WTC11 (cell line): ENCODE data around the gene BNC2. TPM values are rescaled to one million over a fixed set of nuclear protein-coding genes. Genes with fewer than 3 reads are reported as not detected.
A peak's percentile ranks its signal among the peaks of the same experiment; 100 is the strongest.

ENCODE experiments used
- ATAC-seq: fragments of 200-7000 bp; cut with Tn5 transposase; 2 replicates; pipeline ENCODE4 v1.10.0; 2021; ENCODE audit warnings: mild to moderate bottlenecking, moderate library complexity
- CTCF ChIA-PET: fragments of 300-600 bp; sonication (Branson Sonifier 250); formaldehyde crosslinking; loops from one replicate; lab custom pipeline; 2021; ENCODE audit warnings: antibody characterized with exemption; lab: Charles Lee
- POLR2A ChIA-PET: fragments of 350-600 bp; sonication (Branson Sonifier 250); formaldehyde crosslinking; loops from one replicate; lab custom pipeline; 2021; ENCODE audit warnings: antibody characterized with exemption; lab: Charles Lee
- DNase-seq: peaks from one replicate; pipeline ENCODE4 v3.0.0; 2021; ENCODE audit warnings: low spot score
- H3K27ac Mint-ChIP-seq: 2 replicates; pipeline ENCODE4 v1.8.0; 2021; ENCODE audit warnings: mixed read lengths
- H3K27me3 Mint-ChIP-seq: 2 replicates; pipeline ENCODE4 v1.8.0; 2021; ENCODE audit warnings: low read depth, mild to moderate bottlenecking, moderate library complexity, mixed read lengths
- H3K36me3 Mint-ChIP-seq: 2 replicates; pipeline ENCODE4 v1.8.0; 2021; ENCODE audit warnings: mixed read lengths
- H3K4me1 Mint-ChIP-seq: 2 replicates; pipeline ENCODE4 v1.8.0; 2022; ENCODE audit warnings: mixed read lengths
- H3K4me3 Mint-ChIP-seq: 2 replicates; pipeline ENCODE4 v1.8.0; 2021; ENCODE audit warnings: mild to moderate bottlenecking, moderate library complexity, mixed read lengths
- H3K9me3 Mint-ChIP-seq: 2 replicates; pipeline ENCODE4 v1.8.0; 2021; ENCODE audit warnings: mixed read lengths
- ATF1 ChIP-seq: sonication (generic); formaldehyde crosslinking; IDR thresholded peaks from 2 replicates; pipeline ENCODE4 v1.8.1; 2023; ENCODE audit warnings: mild to moderate bottlenecking, moderate library complexity, missing genetic modification reagents
- ATF3 ChIP-seq: sonication (generic); formaldehyde crosslinking; conservative IDR thresholded peaks from 2 replicates; pipeline ENCODE4 v1.8.1; 2022; ENCODE audit warnings: mild to moderate bottlenecking, missing genetic modification reagents
- CREM ChIP-seq: sonication (generic); formaldehyde crosslinking; IDR thresholded peaks from 2 replicates; pipeline ENCODE4 v1.8.1; 2022; ENCODE audit warnings: mild to moderate bottlenecking, missing genetic modification reagents, moderate library complexity
- CTCF ChIP-seq: fragments of 200-600 bp; IDR thresholded peaks from 2 replicates; pipeline ENCODE4 v1.8.0; 2022; ENCODE audit warnings: antibody characterized with exemption
- E2F1 ChIP-seq: sonication (generic); formaldehyde crosslinking; IDR thresholded peaks from 2 replicates; pipeline ENCODE4 v1.8.0; 2022; ENCODE audit warnings: mild to moderate bottlenecking, missing genetic modification reagents
- ELF4 ChIP-seq: sonication (generic); formaldehyde crosslinking; IDR thresholded peaks from 2 replicates; pipeline ENCODE4 v1.8.1; 2022; ENCODE audit warnings: low read depth, mild to moderate bottlenecking, moderate library complexity, missing genetic modification reagents
- ESRRA ChIP-seq: sonication (generic); formaldehyde crosslinking; IDR thresholded peaks from 2 replicates; pipeline ENCODE4 v1.8.1; 2022; ENCODE audit warnings: mild to moderate bottlenecking, missing genetic modification reagents, borderline replicate concordance
- FOXJ3 ChIP-seq: sonication (generic); formaldehyde crosslinking; IDR thresholded peaks from 2 replicates; pipeline ENCODE4 v1.9.0; 2021; ENCODE audit warnings: missing genetic modification reagents, mild to moderate bottlenecking, borderline replicate concordance
- GABPB1 ChIP-seq: sonication (generic); formaldehyde crosslinking; IDR thresholded peaks from 2 replicates; pipeline ENCODE4 v1.8.1; 2023; ENCODE audit warnings: mild to moderate bottlenecking, missing genetic modification reagents
- HMGA2 ChIP-seq: fragments of 250-450 bp; sonication (Bioruptor Pico); IDR thresholded peaks from 2 replicates; pipeline ENCODE4 v1.4.0; 2021; ENCODE audit warnings: mild to moderate bottlenecking, moderate library complexity
- JUN ChIP-seq: sonication (generic); formaldehyde crosslinking; IDR thresholded peaks from 2 replicates; pipeline ENCODE4 v1.8.0; 2023; ENCODE audit warnings: mild to moderate bottlenecking, missing genetic modification reagents
- KAT7 ChIP-seq: sonication (generic); formaldehyde crosslinking; IDR thresholded peaks from 2 replicates; pipeline ENCODE4 v1.8.1; 2023; ENCODE audit warnings: missing genetic modification reagents, mild to moderate bottlenecking, borderline replicate concordance
- MXD4 ChIP-seq: fragments of 250-450 bp; sonication (Bioruptor Pico); IDR thresholded peaks from 2 replicates; pipeline ENCODE4 v1.8.0; 2021; ENCODE audit warnings: mild to moderate bottlenecking, moderate library complexity, borderline replicate concordance
- OVOL2 ChIP-seq: fragments of 250-450 bp; sonication (Bioruptor Pico); IDR thresholded peaks from 2 replicates; pipeline ENCODE4 v1.9.0; 2021; ENCODE audit warnings: mild to moderate bottlenecking, borderline replicate concordance
- PRRX2 ChIP-seq: fragments of 250-450 bp; sonication (Bioruptor Pico); IDR thresholded peaks from 2 replicates; pipeline ENCODE4 v1.8.0; 2021; ENCODE audit warnings: mild to moderate bottlenecking
- RELA ChIP-seq: sonication (generic); formaldehyde crosslinking; IDR thresholded peaks from 2 replicates; pipeline ENCODE4 v1.8.1; 2022; ENCODE audit warnings: missing genetic modification reagents, mild to moderate bottlenecking, borderline replicate concordance
- SMAD4 ChIP-seq: sonication (generic); formaldehyde crosslinking; IDR thresholded peaks from 2 replicates; pipeline ENCODE4 v1.8.0; 2022; ENCODE audit warnings: mild to moderate bottlenecking, missing genetic modification reagents
- SOX15 ChIP-seq: fragments of 250-450 bp; sonication (Bioruptor Pico); IDR thresholded peaks from 2 replicates; pipeline ENCODE4 v1.9.0; 2021; ENCODE audit warnings: mild to moderate bottlenecking
- USF2 ChIP-seq: sonication (generic); formaldehyde crosslinking; IDR thresholded peaks from 2 replicates; pipeline ENCODE4 v1.8.1; 2023; ENCODE audit warnings: mild to moderate bottlenecking, missing genetic modification reagents, moderate library complexity
- ZNF121 ChIP-seq: sonication (generic); formaldehyde crosslinking; IDR thresholded peaks from 2 replicates; pipeline ENCODE4 v1.8.0; 2023; ENCODE audit warnings: missing genetic modification reagents
- ZNF232 ChIP-seq: sonication (generic); formaldehyde crosslinking; IDR thresholded peaks from 2 replicates; pipeline ENCODE4 v1.8.0; 2022; ENCODE audit warnings: mild to moderate bottlenecking, missing genetic modification reagents
- ZNF263 ChIP-seq: sonication (generic); formaldehyde crosslinking; IDR thresholded peaks from 2 replicates; pipeline ENCODE4 v1.8.1; 2022; ENCODE audit warnings: low read depth, mild to moderate bottlenecking, moderate library complexity, missing genetic modification reagents
- ZNF281 ChIP-seq: sonication (generic); formaldehyde crosslinking; IDR thresholded peaks from 2 replicates; pipeline ENCODE4 v1.8.0; 2023; ENCODE audit warnings: mild to moderate bottlenecking, missing genetic modification reagents
- ZNF512 ChIP-seq: sonication (generic); formaldehyde crosslinking; IDR thresholded peaks from 2 replicates; pipeline ENCODE4 v1.8.1; 2022; ENCODE audit warnings: missing genetic modification reagents, borderline replicate concordance
- total RNA-seq: library from RNA; stranded (reverse); gene quantifications from 3 replicates; pipeline ENCODE4 v1.2.3, GENCODE V29; 2021

BNC2 gene
- total RNA-seq, 1 experiment from 2014 or later, result 33.3 TPM

- Mint-ChIP-seq H3K4me1 (peaks cover 92% of the 10 kb centered on the region), H3K27me3 (no peaks in the 10 kb centered on the region), H3K36me3 (no peaks in the 10 kb centered on the region), H3K4me3 (no peak overlapping the region), H3K9me3 (no peaks in the 10 kb centered on the region), H3K27ac (peak overlapping the region; percentile 66)
- no peak for ATAC-seq
- TF ChIP-seq MXD4 (CRISPR knock-in tag), result no peak
- ChIA-PET CTCF (no interaction called here), POLR2A (no interaction called here)
- DNase-seq, result no peak
Measured at GRCh38 chr9:16801871-16802466, 68.5 kb downstream of the BNC2 start.

- DNase-seq (no peak), ATAC-seq (peak; percentile 63)
- Mint-ChIP-seq H3K4me3 (no peak overlapping the region), H3K27ac (no peak overlapping the region), H3K27me3 (no peaks in the 10 kb centered on the region), H3K4me1 (peaks cover 77% of the 10 kb centered on the region), H3K36me3 (peaks cover 5% of the 10 kb centered on the region; the same call in 1 of the 2 replicates), H3K9me3 (0 out of 2 replicates have a peak, but pooled peaks cover 3% of the 10 kb centered on the region)
- TF ChIP-seq OVOL2 (CRISPR knock-in tag) (no peak), HMGA2 (CRISPR knock-in tag) (no peak), ZNF281 (no peak), ZNF512 (peak; percentile 89; the same call in 1 of the 2 replicates), SMAD4 (CRISPR knock-in tag) (no peak), ZNF121 (CRISPR knock-in tag) (no peak), CREM (CRISPR knock-in tag) (no peak), RELA (CRISPR knock-in tag) (no peak), ATF3 (CRISPR knock-in tag) (no peak)
- CTCF ChIA-PET, result no interaction called here
- POLR2A ChIA-PET, result no interaction called here
Measured at GRCh38 chr9:16796304-16796825, 74.1 kb downstream of the BNC2 start.

- DNase-seq (no peak), ATAC-seq (peak; percentile 47; the same call in 1 of the 2 replicates)
- no peak overlapping the region for H3K4me3 Mint-ChIP-seq
- peaks cover 10% of the 10 kb centered on the region for H3K36me3 Mint-ChIP-seq
- POLR2A ChIA-PET, result no interaction called here
- H3K9me3 Mint-ChIP-seq, result peaks cover 8% of the 10 kb centered on the region
- peaks cover 65% of the 10 kb centered on the region for H3K4me1 Mint-ChIP-seq
- CTCF ChIA-PET, result no interaction called here
- no peaks in the 10 kb centered on the region for H3K27me3 Mint-ChIP-seq
- peak overlapping the region; percentile 43 for H3K27ac Mint-ChIP-seq
- no peak for TF ChIP-seq ESRRA
- no peak for TF ChIP-seq FOXJ3 (CRISPR knock-in tag)
- no peak for TF ChIP-seq ATF1 (CRISPR knock-in tag)
- TF ChIP-seq E2F1 (CRISPR knock-in tag), result no peak
- TF ChIP-seq ELF4 (CRISPR knock-in tag), result no peak
- no peak for TF ChIP-seq CTCF
- TF ChIP-seq ZNF232 (CRISPR knock-in tag), result no peak
- no peak for TF ChIP-seq JUN
- TF ChIP-seq ZNF263 (CRISPR knock-in tag), result no peak
- TF ChIP-seq SOX15 (CRISPR knock-in tag), result no peak
- TF ChIP-seq USF2, result no peak
- TF ChIP-seq ZNF121 (CRISPR knock-in tag), result no peak
- TF ChIP-seq KAT7, result no peak
- no peak for TF ChIP-seq GABPB1
- TF ChIP-seq PRRX2 (CRISPR knock-in tag), result no peak
Measured at GRCh38 chr9:16794871-16795639, 75.4 kb downstream of the BNC2 start.
